ENCODE data around the gene DDIT4L.
"Not testable (repeated sequence)": the region's sequence is repeated elsewhere in the genome, so short reads cannot be mapped to it uniquely, and the experiment has no call there.

Gene DDIT4L

DNA sequence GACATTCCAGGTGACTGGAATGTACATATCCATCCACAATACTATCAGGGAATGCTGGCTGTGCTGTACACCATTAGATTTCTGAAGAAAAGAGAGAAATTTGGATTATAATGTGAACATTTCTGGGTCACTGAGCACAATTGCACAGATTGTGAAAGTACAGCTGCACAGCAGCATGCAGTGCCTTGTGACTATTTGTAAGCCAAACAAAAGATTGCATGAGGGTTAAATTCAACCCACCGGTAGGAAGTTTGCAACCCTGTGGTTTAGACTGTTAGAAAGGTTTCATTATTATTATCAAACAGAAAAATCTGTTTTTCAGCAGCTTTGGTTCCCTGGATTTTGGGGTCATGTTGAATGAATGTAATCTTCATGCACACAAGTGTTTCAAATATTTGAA, 24.5 kb downstream of the DDIT4L start:
- DNase-seq, result no peak

GRCh38 chr4:100164808-100165760, 25.2 kb downstream of the DDIT4L start:
- no peak for DNase-seq

GRCh38 chr4:100162027-100162685, 28.1 kb downstream of the DDIT4L start:
- DNase-seq, result no peak

- no peak for DNase-seq
Observed at GRCh38 chr4:100149190-100149589, 41.1 kb downstream of the DDIT4L start.

- no peak for DNase-seq
Observed at GRCh38 chr4:100147684-100148083, 42.6 kb downstream of the DDIT4L start.

- no peak for DNase-seq
Observed at GRCh38 chr4:100147198-100147597, 43.1 kb downstream of the DDIT4L start.

DNA sequence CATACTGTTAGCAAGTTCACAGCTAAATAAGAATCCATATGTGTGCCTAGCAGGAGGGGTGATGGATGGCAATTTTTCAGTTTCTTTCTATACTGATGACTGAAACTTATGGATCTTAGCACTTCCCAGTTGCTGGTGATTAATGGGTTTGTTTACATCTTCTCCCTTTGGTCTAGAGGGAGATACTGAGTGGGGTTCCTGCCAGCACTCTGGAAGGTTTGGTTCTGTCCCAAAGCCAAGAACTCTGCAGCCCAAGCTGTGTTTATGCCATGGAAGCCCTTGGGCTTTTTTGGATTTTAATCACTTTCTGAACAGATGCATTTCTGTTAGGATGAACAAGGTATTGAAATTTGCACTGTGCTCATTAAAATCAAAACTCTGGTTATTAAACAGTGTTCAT, 43.5 kb downstream of the DDIT4L start:
- DNase-seq, result no peak

GRCh38 chr4:100137320-100137719, 52.9 kb downstream of the DDIT4L start:
- not testable (repeated sequence) for DNase-seq

All from GF-D8 (cell line).